NT2/D1 (cell line): ENCODE data around the gene KIF1A.

ENCODE experiments used
- DNase-seq: peaks from one replicate; pipeline ENCODE4 v3.0.0-alpha.2; 2011; ENCODE audit warnings: low read depth, low spot score
- H3K27me3 ChIP-seq: 2 replicates; pipeline ENCODE4 v1.6.0; 2011; ENCODE audit warnings: mild to moderate bottlenecking; ENCODE audit not compliant: insufficient read length, insufficient read depth
- H3K36me3 ChIP-seq: 2 replicates; pipeline ENCODE4 v1.6.1; 2011; ENCODE audit warnings: mild to moderate bottlenecking, low read length, mixed read lengths; ENCODE audit not compliant: insufficient read depth, insufficient read length
- H3K4me1 ChIP-seq: 2 replicates; pipeline ENCODE4 v1.5.1; 2011; ENCODE audit not compliant: insufficient read depth, insufficient read length
- H3K4me3 ChIP-seq: 2 replicates; pipeline ENCODE4 v1.5.1; 2011; ENCODE audit warnings: low read depth; ENCODE audit not compliant: insufficient read length
- H3K9ac ChIP-seq: 2 replicates; pipeline ENCODE4 v1.6.0; 2011; ENCODE audit warnings: low read depth; ENCODE audit not compliant: insufficient read length
- H3K9me3 ChIP-seq: 2 replicates; pipeline ENCODE4 v1.5.1; 2011; ENCODE audit warnings: mild to moderate bottlenecking, low read length; ENCODE audit not compliant: insufficient read depth
- SUZ12 ChIP-seq: IDR thresholded peaks from 2 replicates; pipeline ENCODE4 v1.6.1; 2011; ENCODE audit not compliant: insufficient read length, insufficient read depth; ENCODE audit errors: extremely low read depth
- YY1 ChIP-seq: IDR thresholded peaks from 2 replicates; pipeline ENCODE4 v1.6.1; 2011; ENCODE audit not compliant: insufficient read length, insufficient read depth
- ZNF274 ChIP-seq: IDR thresholded peaks from 2 replicates; pipeline ENCODE4 v1.6.1; 2011; ENCODE audit warnings: mild to moderate bottlenecking, low read depth, low read length

The KIF1A gene

GRCh38 chr2:240833724-240834285, 13.8 kb upstream of the KIF1A start:
- Histone ChIP-seq H3K4me1 (peaks cover 8% of the 10 kb centered on the region), H3K9me3 (no peaks in the 10 kb centered on the region), H3K4me3 (no peak overlapping the region), H3K9ac (no peak overlapping the region), H3K27me3 (peaks cover 55% of the 10 kb centered on the region), H3K36me3 (no peaks in the 10 kb centered on the region)
- TF ChIP-seq SUZ12 (no peak), YY1 (no peak), ZNF274 (no peak)
- DNase-seq = no peak

- H3K4me1 ChIP-seq = peaks cover 8% of the 10 kb centered on the region
- H3K9ac ChIP-seq = no peak overlapping the region
- no peak for TF ChIP-seq SUZ12
- TF ChIP-seq ZNF274 = no peak
- TF ChIP-seq YY1 = no peak
- DNase-seq = no peak
- peaks cover 63% of the 10 kb centered on the region for H3K27me3 ChIP-seq
- no peaks in the 10 kb centered on the region for H3K9me3 ChIP-seq
- no peak overlapping the region for H3K4me3 ChIP-seq
- no peaks in the 10 kb centered on the region for H3K36me3 ChIP-seq
These were observed 13.0 kb upstream of the KIF1A start for GRCh38 chr2:240832921-240833494.

DNA sequence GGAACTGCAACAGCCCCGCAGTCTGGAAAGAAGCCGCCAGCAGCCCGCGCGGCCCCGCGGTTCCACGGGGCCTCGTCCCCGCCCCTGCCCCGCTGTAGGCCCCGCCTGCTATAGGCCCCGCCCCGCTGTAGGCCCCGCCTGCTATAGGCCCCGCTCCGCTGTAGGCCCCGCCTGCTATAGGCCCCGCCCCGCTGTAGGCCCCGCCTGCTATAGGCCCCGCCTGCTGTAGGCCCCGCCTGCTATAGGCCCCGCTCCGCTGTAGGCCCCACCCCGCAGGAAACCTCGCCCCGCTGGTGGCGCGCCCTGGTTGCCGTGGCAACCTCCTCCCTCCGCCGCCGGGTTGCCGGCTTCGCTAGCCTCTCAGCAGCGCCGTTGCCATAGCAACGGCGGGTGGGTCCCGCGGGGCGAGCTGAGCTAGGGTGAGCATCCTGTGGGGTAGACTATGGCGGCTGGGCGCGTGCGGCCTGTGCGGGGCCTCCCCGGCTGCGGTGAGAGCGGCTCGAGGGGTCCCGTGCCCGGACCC, 12.2 kb upstream of the KIF1A start:
- peaks cover 1% of the 10 kb centered on the region; the same call in 1 of the 2 replicates for H3K9me3 ChIP-seq
- peaks cover 8% of the 10 kb centered on the region for H3K4me1 ChIP-seq
- DNase-seq = peak; percentile 93
- H3K27me3 ChIP-seq = peaks cover 65% of the 10 kb centered on the region
- H3K9ac ChIP-seq = peak overlapping the region; percentile 63
- TF ChIP-seq YY1 (no peak), SUZ12 (no peak), ZNF274 (no peak)
- no peaks in the 10 kb centered on the region for H3K36me3 ChIP-seq
- H3K4me3 ChIP-seq = peak overlapping the region; percentile 46

DNA sequence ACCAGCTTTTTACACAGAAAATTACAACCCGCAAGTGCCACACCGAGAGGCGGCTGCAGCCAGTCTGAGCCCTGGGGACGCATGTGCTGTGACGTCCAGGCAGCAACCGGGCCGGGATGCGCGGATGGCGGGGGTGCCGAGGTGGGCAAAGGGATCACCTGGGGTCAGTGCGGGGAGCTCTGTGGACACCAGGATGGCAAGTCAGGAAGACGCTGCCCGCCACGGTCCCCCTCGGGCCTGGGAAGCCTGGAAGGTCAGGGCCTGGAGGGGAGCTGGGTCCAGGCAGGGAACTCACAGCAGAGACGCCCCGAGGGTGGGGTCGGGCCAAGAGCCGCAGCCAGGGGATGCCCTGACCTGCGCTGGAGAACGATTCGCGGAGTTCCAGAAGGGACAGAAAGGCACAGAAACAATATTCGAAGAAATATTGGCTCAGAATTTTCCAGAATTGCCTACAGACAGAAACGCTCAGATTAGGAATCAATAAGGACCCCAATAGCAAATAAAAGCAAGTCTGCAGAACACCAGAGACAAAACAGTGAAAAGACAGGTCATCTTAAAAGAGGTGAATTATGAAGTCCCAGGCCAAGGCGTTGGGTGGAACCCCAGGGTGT, 11.7 kb upstream of the KIF1A start:
- peaks cover 8% of the 10 kb centered on the region for H3K4me1 ChIP-seq
- H3K9me3 ChIP-seq = peaks cover 5% of the 10 kb centered on the region; the same call in 1 of the 2 replicates
- peaks cover 69% of the 10 kb centered on the region for H3K27me3 ChIP-seq
- no peaks in the 10 kb centered on the region for H3K36me3 ChIP-seq
- TF ChIP-seq SUZ12 = no peak
- TF ChIP-seq YY1 = no peak
- TF ChIP-seq ZNF274 = no peak
- DNase-seq = no peak
- peak overlapping the region; percentile 46 for H3K4me3 ChIP-seq
- H3K9ac ChIP-seq = peak overlapping the region; percentile 63

GRCh38 chr2:240825476-240825875, 5.5 kb upstream of the KIF1A start:
- H3K36me3 ChIP-seq = no peaks in the 10 kb centered on the region
- peaks cover 97% of the 10 kb centered on the region for H3K27me3 ChIP-seq
- H3K9ac ChIP-seq = no peak overlapping the region
- DNase-seq = no peak
- TF ChIP-seq SUZ12 = no peak
- no peak for TF ChIP-seq ZNF274
- TF ChIP-seq YY1 = no peak
- H3K4me3 ChIP-seq = no peak overlapping the region
- no peaks in the 10 kb centered on the region for H3K4me1 ChIP-seq
- peaks cover 14% of the 10 kb centered on the region; the same call in 1 of the 2 replicates for H3K9me3 ChIP-seq

- peaks cover 95% of the 10 kb centered on the region for H3K27me3 ChIP-seq
- H3K9me3 ChIP-seq = peaks cover 14% of the 10 kb centered on the region; the same call in 1 of the 2 replicates
- no peak overlapping the region for H3K4me3 ChIP-seq
- H3K9ac ChIP-seq = no peak overlapping the region
- no peaks in the 10 kb centered on the region for H3K36me3 ChIP-seq
- no peak for TF ChIP-seq ZNF274
- no peak for TF ChIP-seq SUZ12
- no peak for TF ChIP-seq YY1
- no peak for DNase-seq
- peaks cover 2% of the 10 kb centered on the region for H3K4me1 ChIP-seq
These were observed 3.7 kb upstream of the KIF1A start for GRCh38 chr2:240823449-240824336.
